Right lobe of liver (tissue), 6 donors: ENCODE measurements around the gene OAS2. TPM values are rescaled to one million over a fixed set of nuclear protein-coding genes. Genes with fewer than 3 reads are reported as not detected.

Experiments
- ATAC-seq, 4 donors: fragments of 200-7000 bp; cut with Tn5 transposase; one replicate each; pipeline ENCODE4 v1.9.1; 2020; ENCODE audit warnings: mild to moderate bottlenecking in 4 of 4, moderate library complexity in 4 of 4
- DNase-seq, 3 donors: peaks; one replicate each; pipeline ENCODE4 v3.0.0-alpha.2; 2020
- H3K27ac ChIP-seq, 3 donors: fragments of 200-600 bp; one replicate each; pipeline ENCODE4 v1.8.0; 2022
- H3K27me3 ChIP-seq, 2 donors: fragments of 200-600 bp; one replicate each; pipeline ENCODE4 v1.8.0; 2022
- H3K36me3 ChIP-seq, 4 donors: fragments of 200-600 bp; sonication (generic) in 1 of 4; one replicate each; pipeline versions ENCODE4 v1.5.1 to v1.8.0; 2017 to 2022; ENCODE audit warnings: control low read depth in 1 of 4
- H3K4me1 ChIP-seq, 4 donors: fragments of 200-600 bp; sonication (generic) in 1 of 4; one replicate each; pipeline versions ENCODE4 v1.5.1 to v1.8.0; 2017 to 2022; ENCODE audit warnings: control low read depth in 1 of 4
- H3K4me3 ChIP-seq, 3 donors: fragments of 200-600 bp; one replicate each; pipeline ENCODE4 v1.8.0; 2022
- H3K9me3 ChIP-seq, 4 donors: fragments of 200-600 bp; sonication (generic) in 1 of 4; one replicate each; pipeline versions ENCODE4 v1.5.1 to v1.8.0; 2017 to 2022; ENCODE audit warnings: control low read depth in 1 of 4
- POLR2A ChIP-seq: fragments of 450-650 bp; IDR thresholded peaks from one replicate; pipeline ENCODE4 v1.6.1; 2017; ENCODE audit warnings: antibody characterized with exemption, mild to moderate bottlenecking
- WGBS: methylation state at CpG from one replicate; pipeline ENCODE4 v1.1.6; 2018; ENCODE audit warnings: low coverage, low lambda C conversion rate; ENCODE audit not compliant: insufficient coverage; ENCODE audit errors: missing lambda C conversion rate; 5-methylcytosine and 5-hydroxymethylcytosine counted together
- intact Hi-C, 2 donors: fragments of 100-400 bp; cut with DNase I; formaldehyde crosslinking; loops; one replicate each; pipeline versions ENCODE4 v1.11.2 to v1.14.1; 2022
- total RNA-seq, 6 experiments: library from RNA; depleted of rRNA in 2 of 6; stranded (reverse); fragments of >200 nt in 2 of 6; fragmentation: NEBNext Ultra II Directional in 3 of 6; extraction: Animal tissue kit (Norgen Biotek cat#: 25700) in 3 of 6; gene quantifications; one replicate each; pipeline versions ENCODE4 v1.1.0 to v1.2.4, GENCODE V29; 2016 to 2023
- TF ChIP-seq, protein P1 (sequence below), 4 donors: fragments of 200-600 bp in 3 of 4; fragments of 450-650 bp in 1 of 4; IDR thresholded peaks; one replicate each; pipeline versions ENCODE4 v1.5.1 to v1.8.0; 2016 to 2022; ENCODE audit warnings: antibody characterized with exemption in 4 of 4, mild to moderate bottlenecking in 2 of 4
- donor health status: DM: no; HTN: yes; CAD: no.
- donor health status: DM: no; HTN: no; CAD: no.
- donor health status: DM: no; HTN: no; CAD: no.
- donor health status: DM: no; HTN: yes; CAD: no.
- donor health status: DM: no; HTN: yes; CAD: no.

Gene OAS2
- total RNA-seq, 6 experiments from 2014 or later, result 5.2 to 13.4 (median 7.1) TPM

DNA sequence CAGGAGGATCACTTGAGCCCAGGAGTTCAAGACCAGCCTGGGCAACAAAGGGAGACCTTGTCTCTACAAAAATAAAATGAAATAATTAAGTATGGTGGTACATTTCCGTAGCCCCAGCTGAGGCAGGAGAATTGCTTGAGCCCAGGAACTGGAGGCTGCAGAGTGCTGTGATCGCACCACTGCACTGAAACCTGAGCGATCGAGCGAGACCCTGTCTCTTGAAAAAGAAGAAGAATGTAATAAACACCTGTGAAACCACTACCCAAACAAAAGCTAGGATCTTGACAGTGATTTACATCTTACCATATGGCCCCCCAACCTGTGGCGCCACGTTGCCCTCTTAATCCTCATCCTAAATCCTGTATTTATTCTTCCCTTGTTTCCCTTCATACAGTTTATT, 72.5 kb downstream of the OAS2 start:
- TF ChIP-seq, protein P1, sequence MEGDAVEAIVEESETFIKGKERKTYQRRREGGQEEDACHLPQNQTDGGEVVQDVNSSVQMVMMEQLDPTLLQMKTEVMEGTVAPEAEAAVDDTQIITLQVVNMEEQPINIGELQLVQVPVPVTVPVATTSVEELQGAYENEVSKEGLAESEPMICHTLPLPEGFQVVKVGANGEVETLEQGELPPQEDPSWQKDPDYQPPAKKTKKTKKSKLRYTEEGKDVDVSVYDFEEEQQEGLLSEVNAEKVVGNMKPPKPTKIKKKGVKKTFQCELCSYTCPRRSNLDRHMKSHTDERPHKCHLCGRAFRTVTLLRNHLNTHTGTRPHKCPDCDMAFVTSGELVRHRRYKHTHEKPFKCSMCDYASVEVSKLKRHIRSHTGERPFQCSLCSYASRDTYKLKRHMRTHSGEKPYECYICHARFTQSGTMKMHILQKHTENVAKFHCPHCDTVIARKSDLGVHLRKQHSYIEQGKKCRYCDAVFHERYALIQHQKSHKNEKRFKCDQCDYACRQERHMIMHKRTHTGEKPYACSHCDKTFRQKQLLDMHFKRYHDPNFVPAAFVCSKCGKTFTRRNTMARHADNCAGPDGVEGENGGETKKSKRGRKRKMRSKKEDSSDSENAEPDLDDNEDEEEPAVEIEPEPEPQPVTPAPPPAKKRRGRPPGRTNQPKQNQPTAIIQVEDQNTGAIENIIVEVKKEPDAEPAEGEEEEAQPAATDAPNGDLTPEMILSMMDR (IDR thresholded peaks at IDR 0.05), result no peak
- TF ChIP-seq POLR2A, result no peak
- H3K36me3 ChIP-seq, result no peaks in the 10 kb centered on the region

DNA sequence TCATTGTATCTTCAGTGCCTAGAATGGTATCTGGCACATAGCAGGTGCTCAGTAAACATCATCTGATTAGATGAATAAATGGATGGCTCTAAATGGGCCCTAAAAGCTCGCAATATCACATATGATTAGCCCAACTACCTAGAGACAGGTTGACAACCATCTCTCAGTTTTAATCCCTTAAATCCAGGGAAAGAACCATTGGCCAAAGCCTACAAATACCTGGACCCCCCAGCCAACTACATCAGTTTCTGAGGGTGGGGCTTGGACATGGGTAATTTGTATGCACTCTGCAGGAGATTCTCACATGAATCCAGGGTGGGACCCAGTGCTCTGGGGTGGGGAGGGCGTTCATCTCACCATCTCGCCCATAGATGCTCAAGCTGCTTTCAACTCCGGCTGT, 73.4 kb downstream of the OAS2 start:
- DNase-seq (no peak), ATAC-seq (no peak)
- WGBS, result 89% methylated on average over 1 of the region's 4 CpGs
- Histone ChIP-seq H3K9me3 (no peaks in the 10 kb centered on the region), H3K4me3 (no peak overlapping the region), H3K4me1 (no peaks in the 10 kb centered on the region), H3K27me3 (no peaks in the 10 kb centered on the region), H3K36me3 (no peaks in the 10 kb centered on the region), H3K27ac (no peak overlapping the region)
- intact Hi-C loops, result loop anchor here in 1 of 2 donors (5.0 kb wide), 2 partner anchors 46 to 116 kb away; no protein-coding TSS in a partner anchor
- TF ChIP-seq POLR2A, result no peak
- TF ChIP-seq, protein P1 (IDR thresholded peaks at IDR 0.05), result no peak

More for the DNA sequence above, 72.5 kb downstream of the OAS2 start:
- no peak overlapping the region for H3K4me3 ChIP-seq
- DNase-seq (no peak), ATAC-seq (no peak)
- H3K4me1 ChIP-seq, result no peaks in the 10 kb centered on the region
- WGBS, result 85% methylated on average over 7 of the region's 7 CpGs
- H3K27me3 ChIP-seq, result no peaks in the 10 kb centered on the region
- H3K27ac ChIP-seq, result no peak overlapping the region
- intact Hi-C loops, result loop anchor here in 1 of 2 donors (5.0 kb wide), 2 partner anchors 47 to 117 kb away; no protein-coding TSS in a partner anchor
- H3K9me3 ChIP-seq, result no peaks in the 10 kb centered on the region

DNA sequence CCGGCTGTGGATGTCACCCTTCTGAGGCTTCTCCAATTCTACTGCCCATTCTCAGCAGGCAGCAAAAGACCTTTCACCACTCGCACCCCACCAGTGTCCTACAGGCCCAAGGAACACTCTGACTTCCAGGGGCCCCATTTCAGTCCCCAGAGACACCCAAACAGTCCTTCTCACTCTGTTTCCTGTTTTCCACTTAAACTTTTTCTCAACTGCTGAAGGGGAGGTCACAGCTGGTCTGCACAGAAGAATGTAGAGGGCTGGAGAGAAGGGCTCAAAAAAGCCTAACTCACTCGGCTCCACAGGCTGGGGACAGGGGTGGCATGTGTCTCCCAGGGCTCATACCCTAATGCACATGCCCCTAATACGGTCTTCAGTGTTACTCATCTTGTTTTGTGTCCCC, 74.0 kb downstream of the OAS2 start:
- no peaks in the 10 kb centered on the region for H3K9me3 ChIP-seq
- H3K27me3 ChIP-seq, result no peaks in the 10 kb centered on the region
- no peaks in the 10 kb centered on the region for H3K36me3 ChIP-seq
- no peaks in the 10 kb centered on the region for H3K4me1 ChIP-seq
- H3K27ac ChIP-seq, result no peak overlapping the region
- intact Hi-C loops, result loop anchor here in 1 of 2 donors (5.0 kb wide), 2 partner anchors 45 to 115 kb away; no protein-coding TSS in a partner anchor
- WGBS, result 69% methylated on average over 3 of the region's 4 CpGs
- DNase-seq (no peak), ATAC-seq (no peak)
- TF ChIP-seq POLR2A, result no peak
- TF ChIP-seq, protein P1 (IDR thresholded peaks at IDR 0.05), result no peak
- no peak overlapping the region for H3K4me3 ChIP-seq

DNA sequence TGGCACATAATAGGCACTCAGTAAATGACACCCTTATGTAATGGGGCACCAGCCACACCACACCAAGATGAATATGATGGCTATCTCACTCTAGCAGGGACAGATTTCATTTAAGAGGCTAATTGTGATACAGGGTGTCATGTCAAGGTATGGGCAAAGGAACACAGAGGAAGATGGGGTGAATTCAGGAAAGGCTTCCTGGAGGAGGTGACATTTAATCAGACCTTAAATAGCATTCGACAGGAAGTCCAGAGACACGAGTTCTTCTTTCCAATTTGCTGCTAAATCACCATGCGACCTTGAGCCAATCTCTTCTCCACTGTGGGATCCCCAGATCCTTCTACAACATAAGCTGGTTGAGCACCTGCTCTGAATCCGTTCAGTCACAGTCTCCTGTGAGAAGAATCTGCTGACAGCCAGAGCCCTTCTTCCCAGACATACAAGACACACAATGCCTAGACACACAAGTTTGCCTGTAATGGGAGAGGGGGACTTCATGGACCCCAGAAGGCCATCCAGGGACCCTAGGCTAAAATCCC, 76.7 kb downstream of the OAS2 start:
- no peaks in the 10 kb centered on the region for H3K36me3 ChIP-seq
- DNase-seq (no peak), ATAC-seq (no peak)
- WGBS, result 17% methylated on average over 1 of the region's 4 CpGs
- intact Hi-C loops, result loop anchor here in 1 of 2 donors (5.0 kb wide), 2 partner anchors 42 to 112 kb away; no protein-coding TSS in a partner anchor
- no peak overlapping the region for H3K27ac ChIP-seq
- H3K9me3 ChIP-seq, result no peaks in the 10 kb centered on the region
- H3K4me1 ChIP-seq, result no peaks in the 10 kb centered on the region
- TF ChIP-seq POLR2A, result no peak
- TF ChIP-seq, protein P1 (IDR thresholded peaks at IDR 0.05), result no peak
- H3K4me3 ChIP-seq, result no peak overlapping the region
- no peaks in the 10 kb centered on the region for H3K27me3 ChIP-seq
